SJSA1 (cell line): ENCODE data around the gene NOSIP. TPM values are rescaled to one million over a fixed set of nuclear protein-coding genes. Genes with fewer than 3 reads are reported as not detected.

Experiments
- DNase-seq, 2 experiments: peaks; one replicate each; pipeline ENCODE4 v3.0.0-alpha.2; 2015 to 2020; ENCODE audit warnings: low spot score in 2 of 2, low read depth in 1 of 2
- H3K27ac ChIP-seq: fragments of 250-450 bp; sonication (Bioruptor Pico); 2 replicates; pipeline ENCODE4 v1.5.1; 2020; ENCODE audit warnings: mild to moderate bottlenecking, moderate library complexity
- H3K27me3 ChIP-seq: fragments of 250-450 bp; sonication (Bioruptor Pico); replicated peaks from 2 replicates; pipeline ENCODE4 v1.5.1; 2020; ENCODE audit warnings: mild to moderate bottlenecking, moderate library complexity
- H3K36me3 ChIP-seq: fragments of 250-450 bp; sonication (Bioruptor Pico); 2 replicates; pipeline ENCODE4 v1.5.1; 2020; ENCODE audit warnings: mild to moderate bottlenecking
- H3K4me1 ChIP-seq: fragments of 250-450 bp; sonication (Bioruptor Pico); replicated peaks from 2 replicates; pipeline ENCODE4 v1.6.1; 2021; ENCODE audit warnings: mild to moderate bottlenecking
- H3K4me3 ChIP-seq: fragments of 250-450 bp; sonication (Bioruptor Pico); 2 replicates; pipeline ENCODE4 v1.5.1; 2020; ENCODE audit warnings: mild to moderate bottlenecking
- H3K9me3 ChIP-seq: fragments of 250-450 bp; sonication (Bioruptor Pico); replicated peaks from 2 replicates; pipeline ENCODE4 v1.5.1; 2020; ENCODE audit warnings: mild to moderate bottlenecking
- total RNA-seq: library from RNA; depleted of rRNA; stranded (reverse); fragments of >200 nt; shearing (Covaris generic); gene quantifications from 2 replicates; pipeline ENCODE4 v1.2.3, GENCODE V29; 2014

The NOSIP gene
- total RNA-seq, 1 experiment from 2014 or later: 129 TPM

GRCh38 chr19:49591731-49592485 is 11.6 kb upstream of the NOSIP start:
- DNase-seq: peak; percentile 64 to 66
- Histone ChIP-seq H3K27ac (0 out of 2 replicates have a peak overlapping the region, but pooled peaks have one; percentile 25), H3K4me1 (peaks cover 22% of the 10 kb centered on the region), H3K36me3 (peaks cover 28% of the 10 kb centered on the region), H3K4me3 (peak overlapping the region; percentile 72), H3K9me3 (no peaks in the 10 kb centered on the region; the same call in 1 of the 2 replicates), H3K27me3 (no peaks in the 10 kb centered on the region)

GRCh38 chr19:49590971-49591730 is 10.8 kb upstream of the NOSIP start, which contains the start of gene PRR12:
Gene PRR12 (plus strand): TSS chr19:49591182. CDS start chr19:49591655, 473 bp downstream.
- no peaks in the 10 kb centered on the region; the same call in 1 of the 2 replicates for H3K9me3 ChIP-seq
- H3K4me1 ChIP-seq: peaks cover 22% of the 10 kb centered on the region
- peak within 1 kb of the TSS; percentile 46 for H3K27ac ChIP-seq
- peak within 1 kb of the TSS; percentile 72 for H3K4me3 ChIP-seq
- H3K36me3 ChIP-seq: peaks cover 23% of the 10 kb centered on the region
- no peaks in the 10 kb centered on the region for H3K27me3 ChIP-seq
- DNase-seq: peak; percentile 77 to 78

GRCh38 chr19:49590071-49590970 is 10.0 kb upstream of the NOSIP start:
- Histone ChIP-seq H3K36me3 (peaks cover 15% of the 10 kb centered on the region), H3K27me3 (no peaks in the 10 kb centered on the region), H3K9me3 (no peaks in the 10 kb centered on the region; the same call in 1 of the 2 replicates), H3K4me1 (peaks cover 22% of the 10 kb centered on the region), H3K27ac (peak overlapping the region; percentile 46), H3K4me3 (peak overlapping the region; percentile 72)
- DNase-seq: peak; percentile 95 to 99

- DNase-seq: no peak
- Histone ChIP-seq H3K9me3 (no peaks in the 10 kb centered on the region; the same call in 1 of the 2 replicates), H3K36me3 (peaks cover 11% of the 10 kb centered on the region), H3K4me3 (no peak overlapping the region), H3K27me3 (no peaks in the 10 kb centered on the region), H3K27ac (no peak overlapping the region), H3K4me1 (peaks cover 22% of the 10 kb centered on the region)
Measured at GRCh38 chr19:49589502-49589905, 9.1 kb upstream of the NOSIP start.

- Histone ChIP-seq H3K4me3 (no peak overlapping the region), H3K9me3 (no peaks in the 10 kb centered on the region; the same call in 1 of the 2 replicates), H3K4me1 (peaks cover 17% of the 10 kb centered on the region), H3K27ac (no peak overlapping the region), H3K36me3 (peaks cover 1% of the 10 kb centered on the region), H3K27me3 (no peaks in the 10 kb centered on the region)
- no peak for DNase-seq
Measured at GRCh38 chr19:49588365-49589122, 8.2 kb upstream of the NOSIP start.

- Histone ChIP-seq H3K27me3 (no peaks in the 10 kb centered on the region), H3K4me3 (no peak overlapping the region), H3K36me3 (no peaks in the 10 kb centered on the region; the same call in 1 of the 2 replicates), H3K9me3 (no peaks in the 10 kb centered on the region; the same call in 1 of the 2 replicates), H3K27ac (no peak overlapping the region), H3K4me1 (peaks cover 8% of the 10 kb centered on the region)
- DNase-seq: no peak
Measured at GRCh38 chr19:49587227-49587626, 6.9 kb upstream of the NOSIP start.

GRCh38 chr19:49585023-49585422 is 4.7 kb upstream of the NOSIP start:
- H3K4me1 ChIP-seq: 0 out of 2 replicates have a peak, but pooled peaks cover 4% of the 10 kb centered on the region
- H3K36me3 ChIP-seq: no peaks in the 10 kb centered on the region
- H3K4me3 ChIP-seq: no peak overlapping the region
- no peaks in the 10 kb centered on the region; the same call in 1 of the 2 replicates for H3K9me3 ChIP-seq
- H3K27ac ChIP-seq: no peak overlapping the region
- H3K27me3 ChIP-seq: no peaks in the 10 kb centered on the region
- DNase-seq: no peak

GRCh38 chr19:49583239-49583638 is 2.9 kb upstream of the NOSIP start:
- DNase-seq: no peak
- no peak overlapping the region for H3K27ac ChIP-seq
- H3K4me3 ChIP-seq: no peak overlapping the region
- H3K9me3 ChIP-seq: no peaks in the 10 kb centered on the region
- H3K27me3 ChIP-seq: no peaks in the 10 kb centered on the region
- H3K4me1 ChIP-seq: peaks cover 12% of the 10 kb centered on the region; the same call in 1 of the 2 replicates
- H3K36me3 ChIP-seq: 0 out of 2 replicates have a peak, but pooled peaks cover 4% of the 10 kb centered on the region

- no peak for DNase-seq
- H3K36me3 ChIP-seq: peaks cover 11% of the 10 kb centered on the region
- H3K27me3 ChIP-seq: no peaks in the 10 kb centered on the region
- peaks cover 12% of the 10 kb centered on the region; the same call in 1 of the 2 replicates for H3K4me1 ChIP-seq
- H3K4me3 ChIP-seq: peak within 1 kb of the TSS; percentile 53
- no peaks in the 10 kb centered on the region for H3K9me3 ChIP-seq
- H3K27ac ChIP-seq: peak within 1 kb of the TSS; percentile 41
Measured at GRCh38 chr19:49581007-49581508, 702 bp upstream of the NOSIP start, which contains the start of gene PRRG2. Gene PRRG2 (plus strand): TSS chr19:49581316. CDS start chr19:49583220, 1,904 bp downstream.

- no peaks in the 10 kb centered on the region for H3K9me3 ChIP-seq
- peak overlapping the region; percentile 41 for H3K27ac ChIP-seq
- H3K36me3 ChIP-seq: peaks cover 23% of the 10 kb centered on the region
- peaks cover 12% of the 10 kb centered on the region; the same call in 1 of the 2 replicates for H3K4me1 ChIP-seq
- no peaks in the 10 kb centered on the region for H3K27me3 ChIP-seq
- peak overlapping the region; percentile 53 for H3K4me3 ChIP-seq
- DNase-seq: no peak
Measured at GRCh38 chr19:49579947-49580263, 451 bp downstream of the NOSIP start.

GRCh38 chr19:49579193-49579592 is 1.2 kb downstream of the NOSIP start:
- Histone ChIP-seq H3K4me3 (no peak overlapping the region), H3K4me1 (peaks cover 12% of the 10 kb centered on the region; the same call in 1 of the 2 replicates), H3K27ac (no peak overlapping the region), H3K9me3 (no peaks in the 10 kb centered on the region), H3K36me3 (peaks cover 30% of the 10 kb centered on the region), H3K27me3 (no peaks in the 10 kb centered on the region)
- DNase-seq: no peak

GRCh38 chr19:49574206-49574755 is 6.1 kb downstream of the NOSIP start:
- H3K9me3 ChIP-seq: no peaks in the 10 kb centered on the region
- H3K27me3 ChIP-seq: no peaks in the 10 kb centered on the region
- H3K4me1 ChIP-seq: peaks cover 4% of the 10 kb centered on the region; the same call in 1 of the 2 replicates
- DNase-seq: no peak
- H3K4me3 ChIP-seq: no peak overlapping the region
- peaks cover 39% of the 10 kb centered on the region for H3K36me3 ChIP-seq
- H3K27ac ChIP-seq: no peak overlapping the region
